ENCODE measurements around the gene RAB40C. TPM values are rescaled to one million over a fixed set of nuclear protein-coding genes. Genes with fewer than 3 reads are reported as not detected.

RAB40C gene
- polyA plus RNA-seq, 12 donors = 8.8 to 25.9 (median 10.6) TPM; not detected in 1

GRCh38 chr16:677316-678190, 87.7 kb downstream of the RAB40C start:
- DNase-seq = no peak

- DNase-seq = no peak
Measured at GRCh38 chr16:678209-678857, 88.5 kb downstream of the RAB40C start.

Other genes starting within 250 kb of the RAB40C start
- gene AXIN1, start 237.3 kb upstream of the RAB40C start, polyA plus RNA-seq (ENCODE audit: insufficient read length in 12 of 12) = 10 to 100 TPM in 7 of 12 donors, 1 to 10 TPM in 4, not detected in 1; 8.1 to 21.7 (median 10.7) TPM
- gene MRPL28, start 219.5 kb upstream of the RAB40C start, polyA plus RNA-seq (ENCODE audit: insufficient read length in 12 of 12) = 10 to 100 TPM in 11 of 12 donors, not detected in 1; 31.5 to 51.3 (median 36.6) TPM
- 10 to 100 TPM in 11 of 12 donors, not detected in 1; 18.0 to 38.6 (median 23.1) TPM for gene PGAP6, start 208.1 kb upstream of the RAB40C start, polyA plus RNA-seq (ENCODE audit: insufficient read length in 12 of 12)
- 100 to 1,000 TPM in 2 of 12 donors, 10 to 100 TPM in 9, not detected in 1; 50.6 to 158 (median 70.1) TPM for gene NME4, start 192.9 kb upstream of the RAB40C start, polyA plus RNA-seq (ENCODE audit: insufficient read length in 12 of 12)
- gene DECR2, start 188.2 kb upstream of the RAB40C start, polyA plus RNA-seq (ENCODE audit: insufficient read length in 12 of 12) = 10 to 100 TPM in 6 of 12 donors, 1 to 10 TPM in 5, not detected in 1; 7.7 to 26.3 (median 11.0) TPM
- 10 to 100 TPM in 11 of 12 donors, not detected in 1; 20.7 to 47.1 (median 27.6) TPM for gene RAB11FIP3, start 164.4 kb upstream of the RAB40C start, polyA plus RNA-seq (ENCODE audit: insufficient read length in 12 of 12)
- 10 to 100 TPM in 11 of 12 donors, not detected in 1; 17.3 to 42.3 (median 23.1) TPM for gene CAPN15, start 62.4 kb upstream of the RAB40C start, polyA plus RNA-seq (ENCODE audit: insufficient read length in 12 of 12)
- under 1 TPM in 6 of 12 donors, not detected in 6; 0.08 to 0.24 (median 0.13) TPM for gene PRR35, start 29.7 kb upstream of the RAB40C start, polyA plus RNA-seq (ENCODE audit: insufficient read length in 12 of 12)
- gene NHLRC4, start 23.1 kb upstream of the RAB40C start, polyA plus RNA-seq (ENCODE audit: insufficient read length in 12 of 12) = 1 to 10 TPM in 3 of 12 donors, under 1 TPM in 7, not detected in 2; 0.62 to 1.3 (median 0.89) TPM
- gene PIGQ, start 20.1 kb upstream of the RAB40C start, polyA plus RNA-seq (ENCODE audit: insufficient read length in 12 of 12) = 10 to 100 TPM in 11 of 12 donors, not detected in 1; 12.9 to 36.0 (median 17.9) TPM
- gene WFIKKN1, start 40.9 kb downstream of the RAB40C start, polyA plus RNA-seq (ENCODE audit: insufficient read length in 12 of 12) = 1 to 10 TPM in 1 of 12 donors, under 1 TPM in 9, not detected in 2; 0.14 to 2.1 (median 0.39) TPM
- gene METTL26, start 46.2 kb downstream of the RAB40C start, polyA plus RNA-seq (ENCODE audit: insufficient read length in 12 of 12) = 10 to 100 TPM in 11 of 12 donors, not detected in 1; 28.9 to 48.1 (median 35.5) TPM
- 10 to 100 TPM in 4 of 12 donors, 1 to 10 TPM in 7, not detected in 1; 6.6 to 35.0 (median 9.4) TPM for gene MCRIP2, start 51.8 kb downstream of the RAB40C start, polyA plus RNA-seq (ENCODE audit: insufficient read length in 12 of 12)
- gene WDR90, start 59.3 kb downstream of the RAB40C start, polyA plus RNA-seq (ENCODE audit: insufficient read length in 12 of 12) = 10 to 100 TPM in 11 of 12 donors, not detected in 1; 11.6 to 41.2 (median 15.9) TPM
- gene RHOT2, start 78.1 kb downstream of the RAB40C start, polyA plus RNA-seq (ENCODE audit: insufficient read length in 12 of 12) = 10 to 100 TPM in 11 of 12 donors, not detected in 1; 38.6 to 95.9 (median 45.4) TPM
- 1 to 10 TPM in 8 of 12 donors, under 1 TPM in 2, not detected in 2; 0.69 to 2.6 (median 1.2) TPM for gene RHBDL1, start 85.6 kb downstream of the RAB40C start, polyA plus RNA-seq (ENCODE audit: insufficient read length in 12 of 12)
- 100 to 1,000 TPM in 2 of 12 donors, 10 to 100 TPM in 9, not detected in 1; 61.0 to 138 (median 85.7) TPM for gene STUB1, start 90.3 kb downstream of the RAB40C start, polyA plus RNA-seq (ENCODE audit: insufficient read length in 12 of 12)
- gene JMJD8, start 94.3 kb downstream of the RAB40C start, polyA plus RNA-seq (ENCODE audit: insufficient read length in 12 of 12) = 10 to 100 TPM in 11 of 12 donors, not detected in 1; 20.3 to 59.8 (median 28.4) TPM
- gene WDR24, start 100.3 kb downstream of the RAB40C start, polyA plus RNA-seq (ENCODE audit: insufficient read length in 12 of 12) = 1 to 10 TPM in 11 of 12 donors, not detected in 1; 5.0 to 9.0 (median 6.0) TPM
- gene FBXL16, start 115.7 kb downstream of the RAB40C start, polyA plus RNA-seq (ENCODE audit: insufficient read length in 12 of 12) = 1 to 10 TPM in 3 of 12 donors, under 1 TPM in 7, not detected in 2; 0.24 to 1.2 (median 0.52) TPM
- 10 to 100 TPM in 11 of 12 donors, not detected in 1; 15.2 to 43.8 (median 19.1) TPM for gene METRN, start 125.1 kb downstream of the RAB40C start, polyA plus RNA-seq (ENCODE audit: insufficient read length in 12 of 12)
- 10 to 100 TPM in 5 of 12 donors, 1 to 10 TPM in 6, not detected in 1; 4.9 to 25.5 (median 9.9) TPM for gene ANTKMT, start 131.1 kb downstream of the RAB40C start, polyA plus RNA-seq (ENCODE audit: insufficient read length in 12 of 12)
- 1 to 10 TPM in 3 of 12 donors, under 1 TPM in 7, not detected in 2; 0.58 to 1.5 (median 0.86) TPM for gene CCDC78, start 136.4 kb downstream of the RAB40C start, polyA plus RNA-seq (ENCODE audit: insufficient read length in 12 of 12)
- 1 to 10 TPM in 9 of 12 donors, under 1 TPM in 1, not detected in 2; 0.99 to 2.9 (median 2.1) TPM for gene HAGHL, start 137.0 kb downstream of the RAB40C start, polyA plus RNA-seq (ENCODE audit: insufficient read length in 12 of 12)
- 10 to 100 TPM in 10 of 12 donors, 1 to 10 TPM in 1, not detected in 1; 7.5 to 16.7 (median 15.7) TPM for gene CIAO3, start 150.9 kb downstream of the RAB40C start, polyA plus RNA-seq (ENCODE audit: insufficient read length in 12 of 12)
- gene MSLN, start 170.7 kb downstream of the RAB40C start, polyA plus RNA-seq (ENCODE audit: insufficient read length in 12 of 12) = 10 to 100 TPM in 2 of 12 donors, 1 to 10 TPM in 3, under 1 TPM in 5, not detected in 2; 0.22 to 15.6 (median 0.91) TPM
- 10 to 100 TPM in 2 of 12 donors, 1 to 10 TPM in 9, not detected in 1; 6.6 to 12.7 (median 8.6) TPM for gene RPUSD1, start 198.3 kb downstream of the RAB40C start, polyA plus RNA-seq (ENCODE audit: insufficient read length in 12 of 12)
- 10 to 100 TPM in 10 of 12 donors, 1 to 10 TPM in 1, not detected in 1; 9.4 to 56.5 (median 13.5) TPM for gene CHTF18, start 198.6 kb downstream of the RAB40C start, polyA plus RNA-seq (ENCODE audit: insufficient read length in 12 of 12)
- under 1 TPM in 1 of 12 donors, not detected in 11; 0.34 TPM for gene GNG13, start 210.7 kb downstream of the RAB40C start, polyA plus RNA-seq (ENCODE audit: insufficient read length in 12 of 12)